HG03095 (cell line): ENCODE data around the gene MDFIC.
A peak's percentile ranks its signal among the peaks of the same experiment; 100 is the strongest.
"Not testable (repeated sequence)": the region's sequence is repeated elsewhere in the genome, so short reads cannot be mapped to it uniquely, and the experiment has no call there.

Experiments used
- ATAC-seq: cut with Tn5 transposase; IDR thresholded peaks from one replicate; pipeline ENCODE4 v1.9.1; 2021; ENCODE audit warnings: moderate library complexity; ENCODE audit not compliant: unreplicated experiment

MDFIC gene, protein sequence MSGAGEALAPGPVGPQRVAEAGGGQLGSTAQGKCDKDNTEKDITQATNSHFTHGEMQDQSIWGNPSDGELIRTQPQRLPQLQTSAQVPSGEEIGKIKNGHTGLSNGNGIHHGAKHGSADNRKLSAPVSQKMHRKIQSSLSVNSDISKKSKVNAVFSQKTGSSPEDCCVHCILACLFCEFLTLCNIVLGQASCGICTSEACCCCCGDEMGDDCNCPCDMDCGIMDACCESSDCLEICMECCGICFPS

DNA sequence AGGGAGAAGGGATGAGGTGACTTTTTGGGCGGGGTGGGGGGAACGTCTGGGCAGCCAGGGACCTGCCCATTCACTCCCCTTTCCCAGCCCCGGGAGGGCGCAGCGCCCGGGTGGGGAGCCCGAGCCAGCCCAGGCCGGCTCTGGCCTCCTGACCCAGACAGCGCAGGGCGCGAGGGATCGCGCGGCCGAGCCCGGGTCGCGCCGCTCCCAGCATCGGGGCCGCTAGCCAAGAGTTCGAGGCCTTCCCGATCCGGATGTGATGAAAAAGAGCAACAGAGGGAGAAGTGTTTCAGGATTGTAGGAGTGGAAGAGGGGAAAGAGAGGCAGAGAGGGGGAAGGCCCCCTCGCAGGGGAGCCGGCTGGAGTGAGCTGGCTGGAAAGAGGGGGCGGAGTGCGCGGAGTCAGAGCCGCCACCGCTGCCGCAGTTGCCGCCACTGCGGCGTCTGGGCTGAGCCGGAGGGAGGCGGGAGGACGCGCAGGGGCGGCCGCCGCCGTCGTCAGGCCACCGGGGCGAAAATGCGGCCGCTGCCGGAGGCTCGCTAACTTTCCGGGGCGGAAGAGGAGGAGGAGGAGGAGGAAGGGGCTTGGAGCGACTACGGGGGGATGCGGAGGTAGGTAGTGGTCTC, at the start of gene MDFIC:
Gene MDFIC (plus strand): TSS at position 69 of the 626 bp plus-strand sequence. CDS start 940 bp downstream, outside the sequence.
- peak; percentile 28 for ATAC-seq

DNA sequence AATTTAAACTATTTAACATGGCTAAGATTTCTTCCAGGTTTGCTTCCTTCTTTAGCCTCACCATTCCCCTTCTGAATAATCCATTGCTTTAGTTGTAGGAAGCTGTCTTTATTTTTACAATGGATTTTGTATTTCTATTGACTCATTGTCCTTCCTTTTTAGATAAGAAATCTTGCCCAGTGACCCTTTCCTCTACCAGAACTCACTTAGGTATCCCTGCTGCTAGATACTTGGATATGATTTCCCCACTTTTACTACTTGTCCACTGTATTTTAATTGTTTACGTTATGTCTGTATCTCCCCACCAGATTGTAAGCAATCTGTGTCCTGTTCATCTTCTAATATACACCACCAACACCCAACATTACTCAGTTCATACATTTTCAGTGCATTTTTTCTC, 47.7 kb upstream of the MDFIC start:
- no peak for ATAC-seq

DNA sequence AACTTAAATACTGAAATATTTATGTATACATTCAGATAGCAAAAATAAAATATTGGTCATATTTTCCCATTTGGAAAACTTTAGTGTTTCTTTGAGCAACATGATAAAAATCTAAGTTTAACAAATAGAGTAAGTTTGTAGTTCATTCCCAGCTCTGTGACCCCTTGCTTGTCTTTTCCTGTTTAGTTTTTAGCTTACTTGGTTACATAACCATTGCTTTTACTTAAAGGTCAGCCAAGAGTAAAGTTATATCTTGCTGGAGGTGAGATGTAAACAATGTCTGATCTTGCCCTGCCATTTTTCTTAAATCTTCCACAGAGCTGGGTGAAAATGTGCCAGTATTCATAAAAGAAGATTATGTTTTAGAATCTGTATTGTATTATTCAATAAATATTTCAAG, 46.7 kb upstream of the MDFIC start:
- ATAC-seq, result no peak

DNA sequence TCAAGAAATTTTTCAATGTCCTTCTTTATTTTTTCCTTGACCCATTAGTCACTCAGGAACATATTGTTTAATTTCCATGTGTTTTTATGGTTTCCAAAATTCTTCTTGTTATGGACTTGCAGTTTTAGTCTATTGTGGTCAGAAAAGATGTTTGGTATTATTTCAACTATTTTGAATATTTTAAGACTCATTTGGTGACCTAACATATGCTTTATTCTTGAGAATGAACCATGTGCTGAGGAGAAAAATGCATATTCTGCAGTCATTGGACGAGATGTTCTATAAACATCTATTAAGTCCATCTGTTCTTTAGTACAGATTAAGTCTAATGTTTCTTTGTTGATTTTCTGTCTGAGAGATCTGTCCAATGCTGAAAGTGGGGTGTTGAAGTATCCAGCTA, 42.3 kb upstream of the MDFIC start:
- ATAC-seq, result no peak

DNA sequence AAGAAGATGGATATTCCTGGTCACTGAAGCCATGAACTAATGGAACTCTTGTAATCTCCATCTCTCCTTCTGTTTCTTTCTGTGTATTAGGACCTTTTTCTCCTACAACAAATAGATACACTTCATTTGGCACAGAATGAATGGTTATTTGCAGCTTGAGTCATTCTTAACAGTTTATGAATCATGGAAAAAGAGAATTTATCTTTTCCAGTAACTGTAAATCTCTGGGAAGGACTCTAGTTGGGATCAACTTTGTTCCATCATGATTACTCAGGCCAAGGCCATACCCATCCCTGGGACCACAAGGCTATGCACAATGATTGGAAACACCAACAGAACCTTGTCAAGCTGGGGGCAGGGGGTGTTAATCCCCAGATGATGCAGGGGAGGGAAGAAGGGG, 36.1 kb upstream of the MDFIC start:
- ATAC-seq, result no peak

DNA sequence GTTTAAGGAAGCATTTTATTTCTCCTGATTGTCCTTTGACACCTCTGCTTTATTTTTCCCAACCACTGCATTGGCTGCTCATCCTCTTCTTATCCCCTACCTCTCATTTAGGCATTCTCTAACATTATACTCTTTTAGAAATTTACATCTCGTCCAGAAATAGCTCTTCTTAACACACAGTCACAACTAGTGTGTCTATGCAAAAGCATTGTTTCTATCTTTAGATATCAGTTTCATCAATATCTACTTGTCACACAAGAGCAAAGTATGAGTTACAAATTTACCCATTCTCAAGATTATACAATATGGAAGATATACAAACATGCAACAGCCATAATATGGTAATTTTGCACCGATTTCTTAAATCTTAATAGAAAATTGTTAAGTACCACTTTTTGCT, 35.7 kb upstream of the MDFIC start:
- ATAC-seq, result no peak

DNA sequence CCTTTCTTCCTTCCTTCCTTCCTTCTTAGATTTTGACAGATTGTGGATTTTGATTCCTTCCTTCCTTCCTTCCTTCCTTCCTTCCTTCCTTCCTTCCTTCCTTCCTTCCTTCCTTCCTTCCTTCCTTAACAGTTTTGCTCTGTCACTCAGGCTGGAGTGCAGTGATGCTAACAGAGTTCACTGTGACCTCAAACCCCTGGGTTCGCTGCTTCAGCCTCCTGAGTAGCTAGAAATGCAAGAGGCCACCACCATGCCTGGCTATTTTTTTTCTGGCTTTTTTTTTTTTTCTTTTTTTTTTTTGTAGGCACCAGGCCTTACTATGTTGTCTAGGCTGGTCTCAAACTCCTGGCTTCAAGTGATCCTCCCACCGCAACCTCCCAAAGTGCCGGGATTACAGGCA, 32.8 kb upstream of the MDFIC start:
- ATAC-seq, result not testable (repeated sequence)

DNA sequence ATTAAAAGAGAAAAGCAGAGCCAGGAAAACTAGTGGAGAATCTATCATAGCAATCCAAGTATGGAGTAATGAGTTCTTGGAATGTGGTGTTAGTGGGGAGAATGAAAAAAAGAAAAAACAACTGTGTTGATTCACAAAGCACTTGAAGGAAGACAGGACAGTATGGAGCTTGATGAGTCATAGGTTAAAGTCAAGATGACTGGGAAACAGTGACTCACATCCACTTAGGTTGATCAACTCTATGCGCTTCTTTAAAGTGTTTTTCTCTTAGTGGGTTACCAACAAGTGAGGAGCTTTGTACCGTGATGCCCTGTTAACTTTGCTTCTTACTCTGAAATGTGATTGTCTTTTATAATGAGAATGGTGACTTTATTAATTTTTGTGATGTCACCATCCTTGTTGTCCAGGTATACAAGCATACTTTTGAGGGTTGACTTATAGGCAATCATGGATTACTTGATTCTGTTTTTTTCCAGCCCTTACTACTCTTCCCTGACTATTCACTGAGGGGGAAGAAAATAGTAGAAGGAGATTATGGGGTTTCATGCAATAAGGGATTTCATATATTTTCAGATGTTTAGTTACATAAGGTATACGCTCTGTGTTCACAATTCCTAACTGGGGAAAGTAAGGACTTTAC, 32.1 kb upstream of the MDFIC start:
- no peak for ATAC-seq

DNA sequence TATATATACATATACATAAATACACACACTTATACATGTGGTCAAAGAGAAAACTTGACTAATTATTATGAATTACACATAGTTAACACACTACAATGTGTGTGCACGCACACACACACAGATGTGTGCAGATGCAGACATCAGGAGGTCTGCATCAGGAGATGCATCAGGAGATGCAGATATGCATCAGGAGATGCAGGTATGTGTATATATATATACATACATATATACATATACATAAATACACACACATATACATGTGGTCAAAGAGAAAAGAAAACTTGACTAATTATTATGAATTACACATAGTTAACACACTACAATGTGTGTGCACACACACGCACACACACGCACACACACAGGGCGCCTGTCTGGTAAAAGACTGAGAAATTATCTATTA, 31.3 kb upstream of the MDFIC start:
- ATAC-seq, result no peak

DNA sequence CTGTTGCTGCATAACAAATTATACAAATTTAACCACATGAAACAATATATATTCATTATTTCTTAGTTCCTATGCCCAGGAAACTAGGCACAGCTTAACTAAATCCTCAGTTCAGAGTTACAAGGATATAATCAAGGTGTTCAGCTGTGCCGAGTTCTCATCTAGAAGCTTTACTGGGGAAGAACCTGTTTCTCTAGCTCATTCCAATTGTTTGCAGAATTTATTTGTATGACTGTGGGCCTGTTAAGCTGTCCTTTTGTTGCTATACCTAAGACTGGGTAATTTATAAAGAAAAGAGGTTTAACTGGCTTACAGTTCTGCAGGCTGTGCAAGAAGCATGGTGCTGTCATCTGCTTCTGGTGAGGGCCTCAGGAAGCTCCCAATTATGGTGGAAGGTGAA, 21.8 kb upstream of the MDFIC start:
- ATAC-seq, result no peak

DNA sequence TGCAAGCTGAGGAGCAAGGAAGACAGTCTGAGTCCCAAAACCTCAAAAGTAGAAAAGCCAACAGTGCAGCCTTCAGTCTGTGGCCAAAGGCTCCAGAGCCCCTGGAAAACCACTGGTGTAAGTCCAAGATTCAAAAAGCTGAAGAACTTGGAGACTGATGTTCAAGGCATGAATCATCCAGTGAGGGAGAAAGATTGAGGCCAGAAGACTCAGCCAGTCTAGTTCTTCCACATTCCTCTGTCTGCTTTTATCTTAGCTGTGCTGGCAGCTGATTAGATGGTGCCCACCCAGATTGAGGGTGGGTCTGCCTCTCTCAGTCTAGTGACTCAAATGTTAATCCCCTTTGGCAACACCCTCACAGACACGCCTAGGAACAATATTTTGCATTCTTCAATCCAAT, 20.1 kb upstream of the MDFIC start:
- ATAC-seq, result no peak

DNA sequence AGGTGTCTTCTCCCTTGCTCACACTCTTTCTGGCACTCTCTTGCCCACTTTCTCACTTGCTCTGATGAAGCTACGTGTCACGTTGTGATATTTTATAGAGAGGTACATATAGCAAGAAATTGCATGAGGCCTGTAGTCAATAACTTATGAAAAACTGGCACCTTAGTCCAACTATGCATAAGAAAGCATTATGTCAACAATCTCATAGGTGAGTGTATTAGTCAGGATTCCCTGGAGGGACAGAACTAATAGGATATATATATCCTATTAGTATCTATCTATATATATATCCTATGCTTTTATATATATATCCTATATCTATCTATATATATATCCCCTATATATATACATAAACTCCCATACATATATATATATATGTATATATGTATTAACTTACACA, 18.8 kb upstream of the MDFIC start:
- no peak for ATAC-seq

DNA sequence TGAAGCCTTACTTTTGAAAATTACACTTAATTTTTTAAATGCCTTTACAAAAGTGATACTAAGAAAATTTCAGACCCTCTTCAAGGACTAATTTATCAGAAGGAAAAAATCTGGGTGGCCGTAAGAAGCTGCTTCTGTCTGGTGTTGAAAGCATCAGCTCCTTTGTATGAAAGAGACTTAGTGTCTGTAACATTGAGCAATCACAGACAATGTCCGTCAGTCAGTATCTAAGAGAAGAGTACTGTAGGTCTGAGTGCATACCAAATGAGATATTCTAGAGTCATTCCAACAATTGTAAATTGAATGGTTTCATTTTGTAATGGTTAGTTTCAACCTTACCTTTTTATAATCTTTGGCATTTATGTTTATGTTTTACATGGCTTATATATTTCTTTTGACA, 11.1 kb upstream of the MDFIC start:
- ATAC-seq, result no peak

DNA sequence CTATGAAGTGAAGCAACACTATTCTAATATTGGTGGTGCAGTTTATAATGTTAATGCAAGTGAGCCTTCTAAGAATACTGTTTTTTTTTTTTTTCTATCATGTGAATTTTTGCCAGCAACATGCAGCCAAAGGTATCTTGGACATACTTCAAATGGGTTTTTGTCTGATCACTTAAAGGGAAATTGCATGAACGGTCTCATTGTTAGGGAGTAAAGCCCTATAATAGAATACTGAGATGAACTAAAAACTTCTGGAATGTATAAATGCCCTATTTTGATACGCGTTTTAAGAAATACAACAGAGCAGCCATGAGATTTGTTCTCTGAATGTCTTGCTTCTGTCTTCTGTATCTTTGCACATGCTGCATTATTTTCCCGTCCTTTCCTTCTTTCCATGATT, 10.5 kb upstream of the MDFIC start:
- no peak for ATAC-seq

DNA sequence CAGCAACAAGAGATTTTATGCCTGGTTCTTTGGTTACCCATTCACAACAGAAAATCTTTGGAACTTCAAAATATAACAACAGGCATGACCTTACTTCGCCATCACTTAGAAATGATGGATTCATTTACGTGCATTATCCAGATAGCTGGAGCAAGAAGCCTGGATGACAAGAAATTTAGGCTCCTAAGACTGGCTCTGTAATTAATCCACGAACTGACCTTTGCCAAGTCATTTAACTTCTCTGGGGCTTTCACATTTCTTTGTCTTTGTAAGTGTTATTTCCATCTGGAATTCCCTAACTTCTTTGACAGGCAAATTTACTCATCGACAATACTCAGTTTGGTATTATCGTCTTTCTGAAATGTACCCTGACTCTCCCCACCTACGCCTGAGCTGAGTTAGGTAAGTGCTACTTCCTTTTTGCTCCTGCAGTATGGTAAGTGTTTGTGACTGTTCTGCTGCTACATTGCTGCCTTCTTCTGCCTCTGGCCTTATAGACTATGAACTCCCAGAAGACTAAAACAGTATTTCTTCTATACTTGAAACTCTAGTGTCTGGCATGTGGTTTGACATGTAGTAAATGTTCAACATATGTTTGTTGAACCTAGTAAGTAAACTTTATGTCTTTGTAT, 5.5 kb upstream of the MDFIC start:
- peak; percentile 91 for ATAC-seq

DNA sequence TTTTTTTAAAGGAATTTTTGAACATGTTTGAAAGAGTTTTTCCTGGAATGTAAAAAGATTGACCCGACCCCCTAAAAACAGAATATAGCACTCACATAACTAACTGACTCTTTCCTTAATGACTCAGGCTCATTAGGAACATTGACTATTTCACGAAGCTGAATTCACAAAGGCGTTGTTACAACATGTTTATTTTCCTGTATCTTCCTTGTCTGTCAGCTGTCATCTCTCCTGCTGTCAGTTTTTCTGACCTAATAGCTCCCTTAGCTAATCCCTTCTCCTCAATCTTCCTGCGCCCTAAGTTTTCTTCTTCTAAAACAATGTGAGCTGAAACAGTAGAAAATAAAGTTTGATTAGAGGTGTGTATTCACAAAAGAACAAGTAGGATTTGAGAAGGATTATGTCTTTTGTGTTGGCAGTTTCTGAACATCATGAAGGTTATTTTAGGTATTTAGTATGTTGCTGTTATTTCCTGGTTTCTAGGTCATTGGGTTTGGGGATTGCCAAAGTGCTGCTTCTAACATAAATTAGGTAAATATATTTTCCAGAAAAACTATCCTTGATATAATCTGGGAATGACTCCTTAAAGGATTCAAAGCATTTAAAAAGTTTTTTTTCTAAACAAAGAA, 4.6 kb upstream of the MDFIC start:
- no peak for ATAC-seq

DNA sequence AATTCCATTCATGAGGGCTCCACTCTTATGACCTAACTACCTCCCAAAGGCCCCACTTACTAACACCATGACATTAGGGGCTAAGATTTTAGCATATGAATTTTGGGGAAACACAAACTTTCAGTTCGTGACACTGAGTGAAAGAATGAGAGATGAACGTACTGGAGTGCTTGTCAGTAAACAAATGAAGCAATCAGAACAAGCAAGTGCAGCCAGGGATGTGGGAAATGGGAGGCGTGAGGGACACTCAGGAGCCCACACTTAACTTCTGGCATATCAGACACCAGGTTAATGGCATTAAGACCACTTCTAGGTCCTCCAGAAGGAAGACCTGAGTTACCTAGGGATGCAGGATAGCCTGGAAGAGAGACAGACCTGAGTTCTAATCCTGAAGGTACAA, 2.3 kb upstream of the MDFIC start:
- no peak for ATAC-seq

DNA sequence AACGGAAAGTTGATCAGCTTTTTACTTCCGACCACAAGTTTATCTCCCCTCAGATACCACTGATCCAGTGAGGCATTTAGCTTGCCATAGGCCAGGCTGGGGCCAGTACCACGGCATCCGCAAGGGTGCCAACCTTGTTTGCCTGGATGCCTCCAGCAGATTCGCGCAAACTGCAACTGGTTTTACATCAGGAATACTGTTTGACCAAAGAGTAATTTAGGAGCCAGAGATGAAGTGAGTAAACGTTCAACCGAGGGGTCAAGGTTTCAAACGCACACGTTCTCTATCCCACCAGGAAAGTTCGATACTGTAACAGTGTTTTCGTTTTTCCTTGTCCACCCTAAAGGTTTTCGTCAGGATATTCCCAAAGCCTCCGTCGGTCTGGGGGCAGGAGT, 266 bp upstream of the MDFIC start:
- no peak for ATAC-seq

DNA sequence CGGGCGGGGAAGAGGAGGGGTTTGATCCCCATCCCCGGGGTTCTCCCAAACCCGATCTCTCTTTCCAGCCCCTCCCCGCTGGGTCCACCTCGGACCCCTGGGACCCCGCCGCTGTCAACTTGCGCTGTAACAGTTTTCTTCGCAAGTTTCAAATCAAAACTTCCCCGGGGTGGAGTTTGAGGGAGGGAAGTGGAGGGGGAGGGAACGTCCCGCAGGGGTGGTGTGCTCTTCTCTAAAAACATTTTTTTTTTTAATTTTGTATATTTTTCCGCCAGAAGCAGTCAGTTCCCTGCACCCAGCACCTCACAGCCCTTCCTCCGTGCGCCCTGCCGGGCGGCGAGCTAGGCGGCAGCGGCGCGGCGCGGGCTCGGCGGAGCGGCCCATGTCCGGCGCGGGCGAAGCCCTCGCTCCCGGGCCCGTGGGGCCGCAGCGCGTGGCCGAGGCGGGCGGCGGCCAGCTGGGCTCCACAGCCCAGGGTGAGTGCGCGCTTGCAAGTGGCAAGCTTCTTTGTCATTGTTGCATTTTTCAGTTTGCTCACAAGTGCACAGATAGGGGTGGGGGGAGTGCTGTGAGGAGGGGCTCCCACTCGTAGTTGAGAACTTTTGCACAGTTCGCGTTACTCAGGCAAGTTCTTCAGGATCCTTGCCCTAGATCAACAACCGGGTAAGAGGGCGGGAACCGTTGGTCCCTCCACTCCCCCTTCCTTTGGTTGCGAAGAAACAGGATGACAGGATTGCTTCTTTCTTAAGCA, 933 bp downstream of the MDFIC start:
- peak; percentile 29 for ATAC-seq

DNA sequence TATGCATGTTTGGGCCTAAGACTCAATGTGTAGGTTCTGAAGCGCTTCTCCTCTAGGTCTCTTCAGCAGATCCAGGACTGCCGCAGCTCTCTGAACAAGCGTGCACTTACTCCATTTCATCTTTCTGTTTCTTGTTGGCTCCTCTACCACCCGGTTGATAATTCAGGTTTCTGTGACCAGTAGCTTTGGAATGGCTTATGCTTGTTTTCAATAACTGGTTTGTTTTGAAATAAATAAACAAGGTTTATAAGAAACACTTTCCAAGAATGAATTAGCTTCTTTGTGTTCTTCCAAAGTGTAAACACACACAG, 1.5 kb downstream of the MDFIC start:
- ATAC-seq, result no peak
